Stromal cell of bone marrow (primary cell): ENCODE results near the gene DNASE1L3.

Experiments
- DNase-seq: peaks from one replicate; pipeline ENCODE4 v3.0.0-alpha.2; 2012; ENCODE audit warnings: low read depth

Gene DNASE1L3

DNA sequence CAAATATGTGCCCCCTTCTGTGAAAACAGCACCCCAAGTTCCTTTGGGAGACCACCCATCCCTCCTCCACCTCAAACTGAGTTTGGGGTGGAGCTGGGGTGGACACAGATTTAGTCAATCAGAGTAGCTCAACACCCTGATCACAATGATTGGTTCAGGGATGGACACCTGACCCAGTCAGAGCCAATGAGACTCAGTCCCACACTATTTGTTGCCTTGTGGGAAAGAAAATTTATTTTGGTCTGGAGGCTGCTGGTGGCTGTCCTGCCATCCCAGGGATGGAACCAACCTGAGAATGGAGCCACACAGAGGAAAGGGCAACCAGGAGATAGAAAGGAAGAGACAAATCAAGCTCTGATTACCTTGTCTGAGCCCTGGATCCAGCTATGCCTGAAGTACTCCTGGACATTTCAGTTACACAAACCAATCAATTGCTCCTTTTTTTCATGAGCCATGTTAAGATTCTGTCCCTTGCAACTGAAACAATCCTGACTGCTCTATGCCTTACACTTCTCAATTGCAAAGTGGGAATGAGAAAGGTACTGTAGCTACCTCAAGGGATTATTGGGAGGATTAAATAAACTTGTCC lies 10.6 kb downstream of the DNASE1L3 start:
- no peak for DNase-seq

GRCh38 chr3:58198804-58199203 lies 12.0 kb downstream of the DNASE1L3 start:
- no peak for DNase-seq

DNA sequence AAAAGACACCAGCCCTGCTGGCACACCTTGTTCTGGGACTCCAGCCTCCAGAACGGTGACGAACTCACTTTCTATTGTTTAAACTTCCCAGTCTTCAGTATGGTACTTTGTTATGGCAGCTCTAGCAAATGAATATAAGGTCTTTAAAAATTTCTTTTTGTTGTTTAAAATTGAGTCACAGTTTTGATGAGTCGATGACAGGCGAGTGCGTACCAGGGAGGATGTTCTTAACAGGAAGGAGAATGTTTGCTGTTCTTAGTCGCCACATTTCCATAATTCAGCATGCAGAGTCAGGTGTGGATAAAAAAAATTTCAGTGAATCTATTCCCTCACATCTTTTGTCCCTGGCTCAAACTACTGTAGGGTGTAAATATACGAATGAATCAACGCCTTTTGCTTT lies 12.4 kb downstream of the DNASE1L3 start:
- no peak for DNase-seq

- DNase-seq, result no peak
These were observed 13.2 kb downstream of the DNASE1L3 start for GRCh38 chr3:58197588-58197987.

GRCh38 chr3:58193682-58194407 lies 16.9 kb downstream of the DNASE1L3 start:
- DNase-seq, result no peak

DNA sequence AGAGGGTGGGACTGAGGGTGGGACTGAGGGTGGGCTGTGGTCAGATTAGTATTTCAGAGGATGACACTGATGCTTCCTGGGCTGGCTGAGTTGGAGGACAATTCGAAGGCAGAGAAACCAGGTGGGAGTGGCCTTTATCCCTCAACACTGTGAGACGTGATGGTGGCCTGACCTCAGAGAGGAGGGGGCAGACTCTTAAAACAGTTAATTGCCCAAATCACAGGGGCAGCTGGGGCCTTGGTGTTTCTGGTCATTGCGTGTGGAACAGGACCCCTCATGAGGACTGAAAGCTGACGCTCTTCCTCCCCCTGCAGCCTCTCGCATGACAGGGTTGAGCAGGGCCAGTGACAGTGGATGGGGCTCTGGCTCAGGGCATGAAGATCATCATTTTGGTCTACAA lies 18.7 kb downstream of the DNASE1L3 start:
- no peak for DNase-seq

DNA sequence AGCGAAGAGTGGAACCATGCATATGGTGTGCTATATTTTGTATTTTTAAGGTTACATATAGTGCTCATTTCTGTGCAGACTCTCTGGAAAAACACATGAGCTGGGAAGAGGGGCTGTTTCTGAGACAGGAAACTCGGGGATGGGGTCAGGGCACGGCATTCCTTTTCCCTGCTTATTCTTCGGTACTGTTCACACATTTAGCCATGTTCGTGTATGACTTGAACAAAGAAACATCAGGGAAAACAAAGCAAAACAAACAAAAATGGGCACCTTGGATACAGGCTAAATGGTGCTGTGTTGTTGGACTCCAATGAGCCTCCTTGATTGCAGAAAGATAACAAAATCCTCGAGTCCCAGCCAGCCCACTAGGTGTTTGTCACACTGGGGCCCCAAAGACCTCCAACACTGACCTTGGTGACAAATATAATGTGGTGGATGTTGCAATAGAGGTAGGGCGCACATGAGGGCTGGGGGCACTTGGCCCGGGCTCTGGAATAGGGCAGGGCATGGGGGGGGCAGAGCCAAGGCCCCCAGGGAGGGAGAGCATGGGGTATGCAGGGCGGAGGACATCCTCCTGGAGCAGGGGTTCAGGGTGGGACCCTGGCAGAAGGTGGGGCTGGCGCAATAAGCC lies 19.3 kb downstream of the DNASE1L3 start:
- DNase-seq, result no peak

GRCh38 chr3:58190882-58191281 lies 19.9 kb downstream of the DNASE1L3 start:
- DNase-seq, result no peak

- DNase-seq, result no peak
These were observed 20.5 kb downstream of the DNASE1L3 start for GRCh38 chr3:58190291-58190690.

DNA sequence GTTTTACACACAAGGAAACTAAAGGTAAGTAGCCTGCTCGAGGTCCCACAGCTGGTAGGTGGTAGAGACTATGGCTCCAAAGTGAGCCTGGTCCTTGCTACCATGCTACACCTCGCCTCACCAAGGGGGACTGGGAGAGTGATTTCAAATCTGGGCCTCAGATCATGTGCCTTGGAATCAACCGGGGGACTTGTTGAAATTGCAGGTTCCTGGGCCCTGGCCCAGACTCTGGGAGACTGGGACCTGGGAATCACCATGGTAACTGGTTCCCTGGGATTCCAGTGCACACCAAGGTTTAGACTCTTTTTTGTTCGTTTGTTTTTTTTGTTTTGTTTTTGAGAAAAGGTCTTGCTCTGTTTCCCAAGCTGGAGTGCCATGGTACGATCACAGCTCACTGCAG lies 21.1 kb downstream of the DNASE1L3 start:
- DNase-seq, result no peak

GRCh38 chr3:58188921-58189451 lies 21.8 kb downstream of the DNASE1L3 start:
- no peak for DNase-seq

DNA sequence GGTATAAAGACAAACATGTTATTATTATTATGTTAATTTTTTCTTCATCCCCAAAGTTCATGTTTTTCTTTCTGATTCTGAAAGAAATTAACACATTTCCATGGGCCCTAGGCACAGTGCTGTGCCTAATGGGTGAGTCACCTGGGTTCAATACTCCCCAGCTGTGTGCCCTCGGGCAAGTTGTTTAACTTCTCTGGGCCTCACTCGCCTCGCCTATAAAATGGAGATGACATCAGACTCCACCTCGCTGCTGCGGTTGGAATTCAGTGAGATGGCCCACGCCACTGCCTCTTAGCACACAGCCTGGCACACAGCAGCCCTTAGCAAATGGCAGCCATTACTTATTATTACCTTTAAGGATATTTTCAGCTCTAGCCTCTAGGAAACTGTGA lies 22.6 kb downstream of the DNASE1L3 start:
- DNase-seq, result no peak

GRCh38 chr3:58184982-58185360 lies 25.8 kb downstream of the DNASE1L3 start:
- DNase-seq, result no peak

DNA sequence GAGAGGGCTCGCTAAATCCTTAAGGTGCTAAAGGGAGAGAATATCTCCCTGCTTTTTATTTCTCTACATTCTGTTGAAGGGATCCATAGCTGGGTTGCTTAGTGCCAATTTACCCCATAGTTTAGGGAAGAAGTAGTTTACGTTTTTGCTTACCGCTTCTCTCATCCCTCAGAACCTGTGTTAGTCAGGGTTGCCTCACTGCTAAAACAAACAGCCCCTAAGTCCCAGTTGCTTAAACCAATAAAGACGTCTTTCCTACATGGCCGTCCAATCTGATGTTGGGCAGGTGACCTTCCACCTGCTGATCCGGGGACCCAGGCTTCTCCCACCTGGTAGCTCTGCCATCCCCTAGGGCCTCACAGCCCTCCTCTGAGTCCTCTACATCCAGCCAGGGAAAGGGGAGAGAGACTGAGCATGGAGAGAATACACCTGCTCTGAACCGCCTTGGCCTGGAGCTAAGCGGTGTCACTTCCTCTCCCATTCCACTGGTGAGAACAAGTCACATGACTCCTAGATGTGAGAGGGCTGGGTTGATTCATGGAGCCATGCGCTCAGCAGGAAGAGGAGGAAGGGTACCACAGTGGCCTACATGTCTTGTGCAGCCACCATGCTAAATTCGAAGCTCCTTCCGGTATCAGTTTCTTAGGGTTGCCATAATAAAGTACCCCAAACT lies 26.3 kb downstream of the DNASE1L3 start:
- DNase-seq, result no peak

GRCh38 chr3:58183891-58184290 lies 26.9 kb downstream of the DNASE1L3 start:
- no peak for DNase-seq

- DNase-seq, result no peak
These were observed 27.6 kb downstream of the DNASE1L3 start for GRCh38 chr3:58183221-58183620.

DNA sequence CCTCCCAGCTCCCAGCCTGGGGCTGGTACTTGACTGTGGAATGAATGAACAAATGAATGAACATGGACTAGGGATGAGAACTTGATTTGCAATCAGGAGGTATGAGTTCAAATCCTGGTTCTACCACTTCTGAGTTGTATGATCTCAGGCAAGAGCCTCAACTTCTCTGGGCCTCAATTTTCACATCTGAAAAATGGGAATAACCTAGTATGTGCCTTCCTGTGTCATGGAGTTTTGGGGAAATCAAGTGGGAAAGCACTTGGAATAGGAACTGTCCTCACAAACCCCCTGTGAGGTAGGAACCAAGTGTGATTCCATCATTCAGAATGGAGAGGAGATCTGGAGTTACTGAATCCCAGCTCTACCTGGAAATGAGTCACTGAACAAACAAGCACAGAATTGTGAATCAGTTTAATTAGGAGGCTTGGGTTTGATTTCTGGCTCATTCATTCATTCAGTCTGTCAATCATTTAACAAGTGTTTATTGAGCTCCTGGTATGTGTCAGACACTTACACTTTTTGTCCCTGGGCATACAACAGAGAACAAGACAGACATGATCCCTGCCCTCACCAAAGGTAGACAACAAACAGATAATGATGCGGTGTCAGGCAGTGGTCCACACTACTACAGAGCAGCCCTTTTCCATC lies 29.7 kb downstream of the DNASE1L3 start:
- no peak for DNase-seq

DNA sequence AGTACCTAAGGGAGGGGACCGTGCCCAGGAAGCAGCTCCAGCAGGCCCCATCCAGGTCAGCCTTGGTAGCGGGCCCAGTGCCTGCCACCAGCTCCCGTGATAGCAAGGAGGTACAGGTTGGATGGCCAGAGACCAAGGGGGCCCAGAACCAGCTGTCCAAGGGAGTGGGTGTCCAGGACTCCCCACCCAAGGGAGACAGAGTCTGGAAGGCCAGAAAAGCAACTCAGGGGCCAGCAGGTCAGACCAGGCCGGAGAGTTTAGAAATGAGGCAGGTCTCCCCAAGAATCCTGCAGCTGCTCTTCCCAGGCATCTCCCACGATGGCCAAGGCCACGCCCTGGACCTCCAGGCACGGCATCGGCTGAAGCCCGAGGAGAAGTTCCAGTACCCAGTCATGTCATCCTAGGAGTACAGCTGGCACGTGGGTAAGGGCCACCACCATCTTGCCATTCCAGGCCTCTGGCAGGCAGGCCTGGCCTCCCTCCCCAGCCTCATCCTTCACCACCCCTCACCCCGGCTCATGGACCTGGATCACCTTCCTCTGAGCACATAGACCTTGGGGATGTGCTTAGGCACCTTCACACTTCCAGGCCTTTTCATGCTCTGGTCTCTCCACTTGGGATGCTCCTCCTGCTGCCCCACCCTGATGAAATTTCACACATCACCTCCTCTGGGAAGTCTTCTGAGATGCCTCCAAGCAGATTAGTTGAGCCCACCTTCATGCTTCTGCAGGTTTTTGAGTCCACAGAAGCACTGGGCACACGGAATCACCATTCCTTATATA lies 30.5 kb downstream of the DNASE1L3 start:
- DNase-seq, result no peak

- no peak for DNase-seq
These were observed 31.3 kb downstream of the DNASE1L3 start for GRCh38 chr3:58179235-58180098.

- DNase-seq, result no peak
These were observed 32.1 kb downstream of the DNASE1L3 start for GRCh38 chr3:58178528-58179234.
